Measurements from ENCODE around the gene SKOR2. TPM values are rescaled to one million over a fixed set of nuclear protein-coding genes. Genes with fewer than 3 reads are reported as not detected.

Gene SKOR2
- total RNA-seq, 2 donors from 2014 or later: not detected

GRCh38 chr18:47263430-47264307, 12.2 kb upstream of the SKOR2 start:
- H3K36me3 Mint-ChIP-seq (ENCODE audit: low read depth): no peaks in the 10 kb centered on the region
- peaks cover 56% of the 10 kb centered on the region for H3K27me3 Mint-ChIP-seq
- H3K9me3 Mint-ChIP-seq: peaks cover 3% of the 10 kb centered on the region
- no peak overlapping the region for H3K4me3 Mint-ChIP-seq
- H3K27ac Mint-ChIP-seq: no peak overlapping the region
- H3K4me1 Mint-ChIP-seq: no peaks in the 10 kb centered on the region
- ATAC-seq (replicated peaks): no peak

GRCh38 chr18:47263150-47263429, 11.6 kb upstream of the SKOR2 start:
- Mint-ChIP-seq H3K27me3 (peaks cover 59% of the 10 kb centered on the region), H3K27ac (no peak overlapping the region), H3K4me1 (no peaks in the 10 kb centered on the region), H3K9me3 (peaks cover 3% of the 10 kb centered on the region), H3K36me3 (ENCODE audit: low read depth) (no peaks in the 10 kb centered on the region), H3K4me3 (no peak overlapping the region)
- ATAC-seq (replicated peaks): no peak

DNA sequence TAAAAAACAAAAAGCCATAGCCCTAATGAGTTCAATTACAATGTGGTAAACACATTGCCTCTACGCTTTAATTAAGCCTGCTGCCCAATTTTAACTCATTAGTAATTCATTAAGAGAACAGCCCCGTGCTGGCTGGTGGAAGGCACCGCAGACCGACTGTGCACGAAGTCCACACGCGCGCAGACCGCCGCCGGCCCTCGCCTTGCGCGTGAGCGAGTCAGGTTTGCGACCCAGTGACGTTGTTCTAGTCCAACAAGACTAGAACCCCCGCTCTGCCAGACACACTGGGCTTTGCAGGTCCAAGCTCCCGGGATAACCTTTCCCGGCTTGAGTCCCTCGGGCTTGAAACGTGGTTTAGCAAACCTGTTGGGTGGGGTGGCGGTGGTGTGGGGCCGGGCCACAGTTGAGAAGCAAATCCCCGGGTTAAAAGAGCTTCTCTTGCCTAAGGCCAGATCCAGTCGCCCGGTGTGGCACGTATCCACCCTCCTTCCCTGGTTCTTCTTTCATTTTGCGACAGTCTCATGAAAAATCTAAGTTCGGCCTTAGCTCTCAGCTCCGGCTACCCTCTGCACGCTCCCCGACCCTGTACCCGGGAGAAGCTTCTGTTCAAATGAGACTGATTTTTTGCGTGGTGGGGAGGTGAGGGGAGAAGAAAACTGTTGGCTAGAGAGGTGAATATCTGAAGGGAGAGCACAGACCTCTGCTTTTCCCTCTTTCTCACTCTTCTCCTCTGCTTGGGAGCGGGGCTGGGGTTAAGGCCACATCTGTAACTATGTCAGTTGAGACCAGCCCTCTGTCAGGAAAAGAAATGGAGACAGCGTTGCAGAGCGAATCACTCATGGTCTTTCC, 11.1 kb upstream of the SKOR2 start:
- Mint-ChIP-seq H3K36me3 (ENCODE audit: low read depth) (no peaks in the 10 kb centered on the region), H3K27me3 (peaks cover 56% of the 10 kb centered on the region), H3K9me3 (peaks cover 3% of the 10 kb centered on the region), H3K27ac (no peak overlapping the region), H3K4me3 (no peak overlapping the region), H3K4me1 (no peaks in the 10 kb centered on the region)
- ATAC-seq (replicated peaks): no peak

GRCh38 chr18:47261902-47262300, 10.4 kb upstream of the SKOR2 start:
- Mint-ChIP-seq H3K9me3 (peaks cover 3% of the 10 kb centered on the region), H3K4me3 (no peak overlapping the region), H3K36me3 (ENCODE audit: low read depth) (no peaks in the 10 kb centered on the region), H3K4me1 (no peaks in the 10 kb centered on the region), H3K27ac (no peak overlapping the region), H3K27me3 (peaks cover 57% of the 10 kb centered on the region)
- no peak for ATAC-seq (replicated peaks)

DNA sequence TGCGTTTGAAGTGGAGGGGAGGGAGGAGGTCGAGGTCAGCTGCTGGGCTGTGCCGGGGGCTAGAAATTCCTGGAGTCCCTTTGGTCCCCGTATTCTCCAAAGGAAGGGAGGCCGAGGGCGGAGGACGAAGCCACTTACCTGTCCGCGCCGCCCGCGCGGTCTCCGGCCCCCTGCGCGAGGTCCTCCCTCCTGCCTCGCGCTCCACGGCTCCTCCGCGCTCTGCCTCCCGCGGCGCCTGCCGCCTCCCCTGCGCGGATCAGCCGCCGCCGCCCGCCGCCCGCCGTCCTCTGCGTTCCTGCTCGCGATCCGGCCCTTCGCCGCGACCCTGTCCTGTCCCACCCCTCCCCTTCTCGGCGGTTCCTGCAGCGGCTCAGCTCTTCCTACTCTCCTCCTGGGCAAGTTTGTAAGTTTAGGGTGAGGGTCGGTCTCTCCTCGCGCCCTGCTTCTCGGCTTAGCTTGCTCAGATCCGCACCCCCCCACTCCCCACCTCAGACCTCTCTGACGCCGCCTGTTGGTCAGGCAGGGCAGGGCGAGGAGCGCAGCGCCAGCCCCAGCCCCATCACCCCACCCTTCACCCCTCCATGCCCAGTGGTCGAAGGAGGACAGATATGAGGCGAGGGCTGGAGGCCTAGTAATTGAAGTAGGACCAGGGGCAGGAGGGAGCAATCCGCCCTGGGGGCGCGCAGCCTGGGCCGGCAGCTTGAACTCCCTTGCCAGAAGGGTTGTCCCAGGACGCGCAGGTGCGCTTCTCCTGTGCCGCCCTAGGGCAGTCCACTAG, 9.7 kb upstream of the SKOR2 start:
- Mint-ChIP-seq H3K9me3 (peaks cover 3% of the 10 kb centered on the region), H3K4me3 (no peak overlapping the region), H3K4me1 (no peaks in the 10 kb centered on the region), H3K36me3 (ENCODE audit: low read depth) (no peaks in the 10 kb centered on the region), H3K27ac (no peak overlapping the region), H3K27me3 (peaks cover 58% of the 10 kb centered on the region)
- no peak for ATAC-seq (replicated peaks)

DNA sequence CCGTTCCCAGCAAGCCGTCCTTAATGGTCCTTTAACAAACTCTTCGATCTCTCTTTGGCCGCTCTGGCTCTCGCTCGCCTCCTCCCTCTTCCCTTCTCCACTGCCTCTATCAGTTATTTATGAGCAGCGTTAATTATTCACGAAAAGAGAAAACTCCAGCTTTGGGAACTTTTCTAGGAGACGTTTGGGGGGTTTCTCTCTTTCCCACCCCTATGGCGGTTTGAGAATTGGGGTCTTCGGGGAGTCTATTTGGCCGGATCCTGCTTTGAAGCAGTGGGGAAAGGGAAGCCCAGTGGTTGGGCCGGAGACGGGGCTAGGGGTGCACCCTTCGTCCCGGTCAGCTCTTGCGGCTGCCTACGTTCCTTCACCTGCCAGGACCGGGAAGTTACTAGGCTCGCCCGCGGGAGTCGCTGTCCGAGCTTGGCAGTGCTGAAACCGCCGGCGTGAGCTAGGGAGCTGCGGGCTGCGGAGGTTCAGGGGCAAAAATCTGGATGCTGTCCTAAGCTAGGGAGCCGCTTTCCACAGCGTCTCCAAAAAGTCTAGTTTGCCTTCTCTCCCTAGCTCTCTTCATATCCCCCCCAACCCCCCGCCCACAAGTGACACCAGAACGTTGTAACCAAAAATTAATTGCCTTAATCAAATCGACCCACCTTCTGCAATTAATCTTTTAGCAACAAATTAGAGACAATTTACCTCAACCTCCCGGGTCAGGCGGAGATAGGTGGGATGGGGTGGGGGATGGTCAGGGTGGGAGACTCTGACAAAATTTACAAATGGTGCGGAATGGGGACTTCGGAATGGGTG, 8.9 kb upstream of the SKOR2 start:
- Mint-ChIP-seq H3K27me3 (peaks cover 60% of the 10 kb centered on the region), H3K4me3 (no peak overlapping the region), H3K4me1 (no peaks in the 10 kb centered on the region), H3K9me3 (peaks cover 3% of the 10 kb centered on the region), H3K36me3 (ENCODE audit: low read depth) (no peaks in the 10 kb centered on the region), H3K27ac (no peak overlapping the region)
- no peak for ATAC-seq (replicated peaks)

GRCh38 chr18:47254341-47254939, 3.0 kb upstream of the SKOR2 start:
- peaks cover 4% of the 10 kb centered on the region for H3K9me3 Mint-ChIP-seq
- peaks cover 74% of the 10 kb centered on the region for H3K27me3 Mint-ChIP-seq
- no peak for ATAC-seq (replicated peaks)
- no peak overlapping the region for H3K4me3 Mint-ChIP-seq
- H3K27ac Mint-ChIP-seq: no peak overlapping the region
- no peaks in the 10 kb centered on the region for H3K36me3 Mint-ChIP-seq (ENCODE audit: low read depth)
- H3K4me1 Mint-ChIP-seq: no peaks in the 10 kb centered on the region

GRCh38 chr18:47253101-47253654, 1.7 kb upstream of the SKOR2 start:
- peaks cover 72% of the 10 kb centered on the region for H3K27me3 Mint-ChIP-seq
- ATAC-seq (replicated peaks): no peak
- peaks cover 6% of the 10 kb centered on the region for H3K36me3 Mint-ChIP-seq (ENCODE audit: low read depth)
- no peak overlapping the region for H3K27ac Mint-ChIP-seq
- no peaks in the 10 kb centered on the region for H3K4me1 Mint-ChIP-seq
- no peak overlapping the region for H3K4me3 Mint-ChIP-seq
- H3K9me3 Mint-ChIP-seq: peaks cover 4% of the 10 kb centered on the region

DNA sequence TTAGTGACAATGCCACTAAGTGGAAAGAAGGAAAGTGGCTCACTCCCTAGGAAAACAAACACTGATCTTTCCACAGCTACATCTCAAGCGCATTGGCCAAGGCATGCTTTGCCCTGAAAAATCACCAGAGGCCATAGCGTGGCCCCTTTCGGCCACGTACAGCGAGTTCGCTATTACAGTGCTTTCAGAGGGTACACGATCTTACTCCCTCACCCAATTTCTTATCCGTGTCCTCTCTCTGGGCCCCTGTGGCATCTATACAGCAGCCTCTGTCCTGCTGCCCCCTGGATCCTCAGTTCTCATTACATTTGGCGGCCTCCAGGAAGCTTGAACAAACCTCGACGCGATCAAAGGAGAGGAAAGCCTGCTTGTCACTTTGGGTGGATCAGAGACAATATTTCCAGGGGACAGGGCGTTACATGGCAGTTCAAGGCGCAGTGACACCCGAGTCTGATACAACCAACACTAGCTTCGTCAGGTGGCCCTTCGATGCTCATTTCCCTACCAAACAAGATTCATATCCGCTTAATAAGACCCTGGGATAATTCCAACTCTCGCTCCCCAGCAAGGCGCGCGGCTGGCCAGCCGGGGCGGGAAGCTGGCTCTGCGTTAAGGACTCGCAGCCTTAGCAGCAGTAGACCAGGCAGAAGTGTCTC, 941 bp downstream of the SKOR2 start:
- Mint-ChIP-seq H3K4me3 (no peak overlapping the region), H3K27ac (no peak overlapping the region), H3K36me3 (ENCODE audit: low read depth) (peaks cover 12% of the 10 kb centered on the region), H3K9me3 (peaks cover 4% of the 10 kb centered on the region), H3K27me3 (peaks cover 66% of the 10 kb centered on the region), H3K4me1 (peaks cover 4% of the 10 kb centered on the region)
- no peak for ATAC-seq (replicated peaks)

DNA sequence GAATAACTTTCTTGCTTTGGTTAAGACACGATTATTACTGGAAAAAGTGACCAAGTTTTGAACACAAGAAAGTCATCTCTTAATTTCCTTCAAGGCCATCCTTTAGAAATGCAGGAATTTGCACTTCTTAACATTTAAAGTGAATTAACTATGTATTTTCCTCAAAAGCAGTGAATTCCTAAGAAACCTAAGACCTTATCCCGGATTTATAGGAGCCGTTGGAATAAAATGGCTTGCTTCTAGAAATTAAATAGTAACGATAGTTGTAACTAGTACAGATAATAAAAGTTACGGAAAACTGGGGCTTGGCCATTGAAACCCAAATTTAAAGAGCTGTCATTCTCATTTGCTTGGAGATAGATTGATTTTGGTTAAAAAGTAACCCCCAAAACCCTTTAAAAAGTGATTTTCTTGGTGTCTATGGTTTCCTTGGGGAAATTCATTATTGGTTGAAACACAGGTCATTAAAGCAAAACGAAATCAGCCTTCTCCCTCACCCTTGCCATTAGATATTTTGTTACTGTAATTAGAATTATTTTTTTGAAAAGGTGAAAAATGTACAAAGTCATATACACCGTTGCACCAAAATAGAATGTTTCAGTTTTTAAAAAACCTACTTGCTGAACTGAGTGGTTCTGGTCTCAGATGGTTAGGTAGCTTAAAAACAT, 2.0 kb downstream of the SKOR2 start:
- no peaks in the 10 kb centered on the region for H3K9me3 Mint-ChIP-seq
- peaks cover 12% of the 10 kb centered on the region for H3K36me3 Mint-ChIP-seq (ENCODE audit: low read depth)
- peaks cover 66% of the 10 kb centered on the region for H3K27me3 Mint-ChIP-seq
- ATAC-seq (replicated peaks): no peak
- H3K4me1 Mint-ChIP-seq: peaks cover 4% of the 10 kb centered on the region
- H3K4me3 Mint-ChIP-seq: no peak overlapping the region
- H3K27ac Mint-ChIP-seq: no peak overlapping the region

DNA sequence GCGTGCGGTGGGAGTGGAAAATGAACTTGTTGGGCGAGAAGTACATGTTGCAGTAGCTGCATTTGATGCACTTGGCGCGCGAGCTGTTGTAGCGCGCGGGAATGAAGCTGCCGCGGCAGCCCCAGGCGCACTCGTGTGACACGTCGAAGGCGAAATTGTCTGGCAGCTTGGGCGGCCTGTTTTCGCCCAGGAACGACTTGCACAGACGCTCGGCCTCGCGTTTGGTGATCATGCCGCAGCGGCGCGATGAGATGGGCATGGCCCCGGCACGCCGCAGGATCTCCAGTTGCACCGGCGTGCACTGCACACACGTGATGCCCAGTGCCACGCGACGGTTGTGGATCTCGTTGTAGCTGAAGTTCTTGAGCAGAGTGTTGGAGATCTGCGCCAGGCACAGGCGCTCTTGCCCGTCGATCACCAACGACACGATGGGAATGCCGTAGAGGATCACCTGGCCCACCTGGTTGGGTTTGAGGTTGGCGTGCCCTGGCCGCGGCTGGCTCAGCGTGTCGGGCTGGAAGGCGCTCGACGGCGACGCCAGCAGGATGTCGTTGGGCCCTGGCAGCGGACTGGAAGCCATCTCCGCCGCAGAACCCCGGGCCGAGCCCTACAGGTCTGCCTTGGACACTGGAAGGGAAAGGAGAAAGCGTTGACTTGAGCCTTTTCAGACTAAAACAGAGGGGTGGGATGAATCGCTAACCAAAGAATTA, 2.7 kb downstream of the SKOR2 start:
- no peak for ATAC-seq (replicated peaks)
- H3K4me1 Mint-ChIP-seq: peaks cover 4% of the 10 kb centered on the region
- no peaks in the 10 kb centered on the region for H3K9me3 Mint-ChIP-seq
- H3K36me3 Mint-ChIP-seq (ENCODE audit: low read depth): peaks cover 12% of the 10 kb centered on the region
- peaks cover 65% of the 10 kb centered on the region for H3K27me3 Mint-ChIP-seq
- no peak overlapping the region for H3K27ac Mint-ChIP-seq
- H3K4me3 Mint-ChIP-seq: no peak overlapping the region

- no peak for ATAC-seq (replicated peaks)
- Mint-ChIP-seq H3K36me3 (ENCODE audit: low read depth) (peaks cover 12% of the 10 kb centered on the region), H3K27me3 (peaks cover 63% of the 10 kb centered on the region), H3K4me3 (no peak overlapping the region), H3K4me1 (peaks cover 4% of the 10 kb centered on the region), H3K27ac (no peak overlapping the region), H3K9me3 (no peaks in the 10 kb centered on the region)
Observed at GRCh38 chr18:47248115-47248603, 3.3 kb downstream of the SKOR2 start.

Measured in activated T-helper 17 cell treated with anti-CD3 and anti-CD28 coated beads, Interleukin-2, amount 50 U/mL, for 72 hours (primary cell).